ENCODE results near the gene TMEM168.
"Not testable (repeated sequence)": the region's sequence is repeated elsewhere in the genome, so short reads cannot be mapped to it uniquely, and the experiment has no call there.

TMEM168 gene, protein sequence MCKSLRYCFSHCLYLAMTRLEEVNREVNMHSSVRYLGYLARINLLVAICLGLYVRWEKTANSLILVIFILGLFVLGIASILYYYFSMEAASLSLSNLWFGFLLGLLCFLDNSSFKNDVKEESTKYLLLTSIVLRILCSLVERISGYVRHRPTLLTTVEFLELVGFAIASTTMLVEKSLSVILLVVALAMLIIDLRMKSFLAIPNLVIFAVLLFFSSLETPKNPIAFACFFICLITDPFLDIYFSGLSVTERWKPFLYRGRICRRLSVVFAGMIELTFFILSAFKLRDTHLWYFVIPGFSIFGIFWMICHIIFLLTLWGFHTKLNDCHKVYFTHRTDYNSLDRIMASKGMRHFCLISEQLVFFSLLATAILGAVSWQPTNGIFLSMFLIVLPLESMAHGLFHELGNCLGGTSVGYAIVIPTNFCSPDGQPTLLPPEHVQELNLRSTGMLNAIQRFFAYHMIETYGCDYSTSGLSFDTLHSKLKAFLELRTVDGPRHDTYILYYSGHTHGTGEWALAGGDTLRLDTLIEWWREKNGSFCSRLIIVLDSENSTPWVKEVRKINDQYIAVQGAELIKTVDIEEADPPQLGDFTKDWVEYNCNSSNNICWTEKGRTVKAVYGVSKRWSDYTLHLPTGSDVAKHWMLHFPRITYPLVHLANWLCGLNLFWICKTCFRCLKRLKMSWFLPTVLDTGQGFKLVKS

DNA sequence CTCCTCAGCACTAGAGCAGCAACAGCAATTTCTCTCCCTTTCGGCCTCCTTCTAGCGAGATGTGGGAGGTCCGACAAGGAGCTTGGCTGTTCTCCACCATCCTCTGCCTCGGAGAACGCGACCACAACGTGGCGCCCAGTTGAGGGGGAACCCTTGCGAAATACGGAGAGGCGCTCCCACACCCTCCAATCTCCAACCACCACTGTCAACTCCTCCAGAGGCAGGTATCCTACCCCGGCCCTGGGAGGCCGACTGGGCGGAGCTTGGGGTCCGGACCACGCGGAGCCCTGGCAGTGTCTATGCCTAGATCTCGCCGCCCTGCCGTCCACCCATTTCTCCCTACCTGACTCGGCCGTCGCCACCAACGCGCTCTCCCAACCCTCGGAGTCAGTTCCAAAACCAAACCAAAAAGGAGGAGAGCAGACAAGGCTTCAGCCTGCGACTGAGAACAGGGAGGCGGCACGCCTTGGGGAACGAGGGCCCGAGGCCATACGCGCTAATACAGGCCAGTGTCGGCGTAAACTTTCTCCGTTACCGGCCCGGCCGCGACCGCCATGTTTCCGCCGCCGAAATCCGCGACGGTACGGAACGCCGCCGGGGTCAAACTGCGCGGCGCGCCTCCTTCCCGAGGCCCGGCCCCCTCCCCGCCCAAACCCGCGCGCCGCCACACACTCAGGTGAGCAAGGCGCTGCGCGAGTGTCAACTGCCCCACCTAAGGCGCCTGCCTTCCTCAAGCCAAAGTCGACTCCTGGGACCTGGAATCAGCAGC is at the start of gene TMEM168:
Gene TMEM168, minus strand, starts transcription at position 577 of the 769 bp plus-strand sequence. CDS start 5,568 bp downstream, outside the sequence.
- DNase-seq (ENCODE audit: low spot score) = peak; percentile 65

DNA sequence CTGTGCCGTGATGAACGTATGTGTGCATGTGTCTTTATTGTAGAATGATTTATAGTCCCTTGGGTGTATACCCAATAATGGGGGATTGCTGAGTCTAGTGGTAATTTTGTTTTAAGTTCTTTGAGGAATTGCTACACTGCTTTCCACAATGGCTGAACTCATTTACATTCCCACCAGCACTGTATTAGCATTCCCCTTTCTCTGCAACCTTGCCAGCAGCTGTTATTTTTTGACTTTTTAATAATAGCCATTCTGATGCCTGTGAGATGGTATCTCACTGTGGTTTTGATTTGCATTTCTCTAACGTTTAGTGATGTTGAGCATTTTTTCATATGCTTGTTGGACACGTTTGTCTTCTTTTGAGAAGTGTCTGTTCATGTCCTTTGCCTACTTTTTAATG is 45.7 kb upstream of the TMEM168 start:
- not testable (repeated sequence) for DNase-seq (ENCODE audit: low spot score)

DNA sequence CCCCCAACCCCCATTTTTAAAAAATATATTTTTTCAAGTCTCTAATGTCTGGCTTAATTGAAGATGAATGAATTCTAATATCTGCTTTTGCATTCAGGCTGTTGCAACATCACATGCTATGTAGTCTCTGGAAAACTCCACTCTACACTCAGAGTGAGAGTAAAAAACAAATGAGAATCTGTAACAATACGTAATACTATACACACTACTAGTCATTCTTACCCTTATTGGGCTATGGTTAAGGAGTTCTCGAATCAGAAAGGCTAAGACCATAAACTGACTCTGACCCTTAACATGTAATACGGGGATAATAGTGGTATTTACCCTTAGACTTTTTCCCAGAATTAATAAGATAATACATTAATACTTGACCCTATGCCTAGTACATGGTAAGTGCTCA is 42.9 kb upstream of the TMEM168 start:
- DNase-seq (ENCODE audit: low spot score) = no peak

DNA sequence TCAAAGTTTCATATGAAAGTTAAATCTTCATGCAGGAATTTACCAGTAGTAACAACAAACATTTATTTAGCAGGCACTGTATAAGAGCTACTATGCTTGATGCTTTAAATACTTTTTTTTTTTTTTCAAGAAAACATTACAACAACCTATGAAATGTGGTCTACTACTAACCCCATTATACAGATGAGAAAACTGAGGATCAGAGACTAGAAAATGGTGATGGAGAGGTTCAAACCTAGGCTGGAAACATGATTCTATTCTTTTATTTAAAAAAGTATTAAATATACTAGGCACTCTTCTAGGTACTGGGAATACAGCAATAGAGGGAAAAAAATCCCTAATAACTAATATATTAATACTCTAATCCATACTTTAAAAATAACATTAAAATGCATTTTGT is 40.6 kb upstream of the TMEM168 start:
- DNase-seq (ENCODE audit: low spot score) = no peak

DNA sequence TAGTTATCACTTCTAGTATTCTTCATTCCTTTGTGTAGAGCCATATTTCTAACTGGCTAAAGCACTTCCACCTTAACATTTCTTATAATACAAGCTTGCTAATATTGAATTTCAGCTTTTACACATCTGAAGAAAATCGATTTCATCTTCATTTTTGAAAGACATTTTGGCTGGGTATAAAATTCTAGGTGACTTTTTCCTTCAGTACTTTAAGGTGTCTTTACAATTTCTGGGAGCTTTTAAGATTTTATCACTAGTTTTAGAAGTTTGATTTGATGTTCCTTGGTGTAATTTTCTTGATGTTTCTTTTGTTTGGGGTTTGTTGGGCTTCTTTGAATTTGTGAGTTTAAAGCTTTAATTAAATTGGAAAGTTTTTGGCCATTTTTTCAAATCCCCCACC is 38.5 kb upstream of the TMEM168 start:
- no peak for DNase-seq (ENCODE audit: low spot score)

DNA sequence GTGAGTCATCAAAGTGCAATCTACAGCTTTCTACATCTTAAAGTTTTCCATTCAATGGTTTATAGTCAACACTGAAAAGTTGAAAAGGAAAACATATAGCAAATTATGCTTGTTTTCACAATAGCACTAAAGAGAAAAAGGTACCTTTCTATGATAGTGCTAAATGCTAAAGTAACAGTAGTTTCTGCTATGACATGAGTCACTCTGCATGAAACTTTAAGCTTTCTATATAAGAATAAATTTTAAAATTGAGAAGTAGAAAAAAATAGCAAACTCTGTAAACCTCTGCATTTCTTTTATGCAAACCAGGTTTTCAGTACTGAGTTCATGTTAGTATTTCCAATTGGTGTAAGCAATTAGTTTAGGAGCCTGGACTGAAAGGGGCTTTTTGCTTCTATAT is 31.2 kb upstream of the TMEM168 start:
- DNase-seq (ENCODE audit: low spot score) = no peak

DNA sequence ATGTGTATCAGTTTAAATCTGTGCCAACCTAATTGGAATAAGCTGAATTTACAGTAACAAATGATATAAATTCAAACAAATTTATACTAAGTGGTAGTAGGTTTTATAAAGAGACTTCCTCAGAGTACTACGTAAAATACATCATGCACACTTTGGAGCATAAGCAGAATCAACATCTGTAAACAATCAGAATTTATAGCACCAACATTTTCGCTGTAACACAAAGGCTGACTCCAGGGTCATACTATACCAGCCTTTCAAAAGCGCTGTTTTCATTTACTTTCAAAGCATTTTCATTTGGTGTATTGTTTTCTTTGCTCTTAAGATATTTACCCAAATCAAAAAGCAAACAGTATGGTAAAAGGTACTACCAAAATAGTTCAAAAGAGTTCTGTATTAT is 29.3 kb upstream of the TMEM168 start:
- no peak for DNase-seq (ENCODE audit: low spot score)

DNA sequence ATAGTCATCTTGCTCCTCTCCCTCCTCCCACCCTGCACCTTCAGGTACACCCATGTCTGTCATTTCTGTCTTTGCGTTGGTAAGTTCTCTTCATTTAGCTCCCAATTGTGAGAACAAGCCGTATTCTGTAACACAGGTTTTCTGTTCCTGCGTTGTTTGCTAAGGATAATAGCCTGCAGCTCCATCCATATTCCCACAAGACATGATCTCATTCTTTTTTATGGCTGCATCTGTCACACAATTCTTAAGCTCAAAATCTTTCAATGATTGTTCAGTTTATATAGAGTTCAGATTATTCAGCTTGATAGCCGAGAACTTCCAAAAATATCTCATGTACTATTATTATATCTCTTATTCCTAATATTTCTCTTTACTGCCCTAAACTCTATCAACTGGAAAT is 16.0 kb upstream of the TMEM168 start:
- DNase-seq (ENCODE audit: low spot score) = no peak

DNA sequence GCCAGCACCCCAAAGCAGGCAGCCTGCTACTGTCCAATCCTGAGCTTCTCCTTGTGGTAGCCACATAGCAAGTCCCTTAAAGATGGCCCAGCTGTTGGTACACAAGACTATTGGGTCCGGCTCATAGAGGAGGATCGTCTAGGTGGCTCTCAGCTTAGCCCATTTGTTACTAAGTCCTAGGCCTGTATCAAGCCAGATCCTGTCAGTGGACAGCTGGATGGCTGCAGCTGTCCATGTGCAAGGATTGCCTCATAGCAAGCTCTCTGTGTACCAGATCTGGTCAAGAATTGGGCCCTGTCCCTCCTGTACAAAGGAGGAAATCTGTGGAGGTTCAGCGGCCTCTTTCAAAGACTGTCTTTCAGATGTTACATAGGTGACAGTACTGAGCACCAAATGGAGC is 12.2 kb upstream of the TMEM168 start:
- no peak for DNase-seq (ENCODE audit: low spot score)

DNA sequence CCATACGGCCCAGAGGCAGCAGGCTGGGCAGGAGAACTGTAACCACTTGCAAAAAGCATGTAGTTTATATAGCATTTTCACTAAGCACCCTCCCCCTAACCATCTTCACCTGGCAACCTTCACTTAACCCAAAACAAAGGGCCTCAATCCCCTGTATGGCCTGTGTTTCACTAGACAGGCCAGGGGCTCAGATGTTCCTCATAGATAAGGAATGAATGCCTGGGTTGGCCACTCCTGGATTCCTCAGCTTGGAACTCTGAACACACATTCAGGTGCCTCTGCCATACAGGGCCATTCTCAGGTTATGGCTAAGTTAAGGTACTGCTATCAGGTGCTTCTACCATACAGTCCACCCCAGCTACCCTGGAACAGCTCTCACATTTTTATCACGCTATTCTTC is 10.3 kb upstream of the TMEM168 start:
- no peak for DNase-seq (ENCODE audit: low spot score)

DNA sequence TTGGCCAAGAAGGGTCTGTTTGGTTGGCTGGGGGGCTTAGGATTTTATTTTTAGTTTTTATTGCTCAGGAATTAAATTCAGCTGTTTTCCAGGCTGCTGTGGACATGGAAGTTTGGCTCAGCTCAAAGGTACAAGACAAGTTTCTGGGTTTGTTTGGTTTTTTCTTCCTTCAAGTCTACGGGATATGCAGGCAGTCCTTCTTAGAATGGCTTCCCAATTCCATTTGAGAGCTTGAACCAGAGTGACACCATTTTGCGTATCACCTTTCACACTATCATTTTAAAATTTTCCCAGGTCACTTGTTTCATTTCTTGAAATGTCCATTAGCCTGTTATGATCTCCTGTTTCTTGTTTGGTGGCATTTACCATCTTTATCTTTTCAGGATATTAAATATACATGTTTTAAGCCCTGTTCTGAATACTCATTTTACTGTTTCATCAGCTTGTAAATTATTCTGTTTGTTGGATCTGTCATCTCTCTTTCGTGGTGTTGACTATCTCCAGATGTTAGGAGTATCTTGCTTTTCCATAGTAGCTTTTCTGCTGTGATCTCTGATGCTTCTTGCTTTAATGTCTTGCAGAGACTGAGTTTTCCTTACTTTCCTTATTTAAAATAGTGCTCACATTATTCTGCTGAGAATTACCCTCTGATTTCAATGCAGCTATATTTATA is 9.4 kb upstream of the TMEM168 start:
- no peak for DNase-seq (ENCODE audit: low spot score)

DNA sequence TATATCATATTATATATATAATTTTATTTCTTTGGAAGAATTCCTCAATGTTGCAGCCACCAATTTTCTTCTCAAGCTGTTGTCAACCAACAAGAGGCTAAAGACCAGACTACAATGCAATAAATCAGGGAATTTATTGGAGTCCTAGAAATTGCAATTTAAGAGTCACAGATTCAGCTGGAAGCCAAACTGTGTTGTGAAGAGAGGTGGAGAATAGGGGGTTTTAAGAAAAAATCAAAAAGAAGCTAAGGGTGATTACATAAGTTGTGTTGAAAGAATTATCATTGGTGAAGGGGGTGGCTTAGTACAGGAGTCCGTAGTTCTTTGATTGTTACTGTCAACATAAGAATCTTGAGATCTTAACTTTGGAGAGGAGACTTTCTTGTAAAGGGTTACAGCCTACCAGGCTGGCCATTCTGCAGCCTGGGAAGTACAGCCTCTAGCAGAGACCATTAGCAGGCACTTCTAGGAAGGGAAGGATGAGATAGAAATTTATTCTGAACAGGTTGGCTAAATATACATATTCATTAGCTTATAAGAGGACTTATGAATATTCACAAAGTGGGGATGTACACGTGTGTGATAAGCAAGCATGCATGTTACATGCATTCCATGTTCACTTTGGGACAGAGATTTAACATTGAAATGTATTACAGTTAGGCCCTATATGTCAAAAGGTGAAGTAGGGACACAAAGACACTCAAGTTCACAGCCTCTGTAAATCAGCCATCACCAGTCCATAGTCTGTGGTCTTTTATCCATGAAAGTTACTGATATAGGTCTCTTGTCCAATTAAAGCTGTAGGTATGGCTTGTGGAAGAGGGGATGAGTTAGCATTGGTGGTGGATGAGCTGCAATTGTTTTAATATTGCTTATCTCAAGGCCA is 8.3 kb upstream of the TMEM168 start:
- DNase-seq (ENCODE audit: low spot score) = no peak

DNA sequence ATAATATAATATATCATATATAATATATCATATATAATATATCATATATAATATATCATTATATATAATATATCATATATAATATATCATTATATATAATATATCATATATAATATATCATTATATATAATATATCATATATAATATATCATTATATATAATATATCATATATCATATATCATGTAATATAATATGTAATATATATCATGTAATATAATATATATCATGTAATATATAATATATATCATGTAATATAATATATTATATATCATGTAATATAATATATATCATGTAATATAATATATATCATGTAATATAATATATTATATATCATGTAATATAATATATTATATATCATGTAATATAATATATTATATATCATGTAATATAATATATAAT is 6.4 kb upstream of the TMEM168 start:
- DNase-seq (ENCODE audit: low spot score) = not testable (repeated sequence)

DNA sequence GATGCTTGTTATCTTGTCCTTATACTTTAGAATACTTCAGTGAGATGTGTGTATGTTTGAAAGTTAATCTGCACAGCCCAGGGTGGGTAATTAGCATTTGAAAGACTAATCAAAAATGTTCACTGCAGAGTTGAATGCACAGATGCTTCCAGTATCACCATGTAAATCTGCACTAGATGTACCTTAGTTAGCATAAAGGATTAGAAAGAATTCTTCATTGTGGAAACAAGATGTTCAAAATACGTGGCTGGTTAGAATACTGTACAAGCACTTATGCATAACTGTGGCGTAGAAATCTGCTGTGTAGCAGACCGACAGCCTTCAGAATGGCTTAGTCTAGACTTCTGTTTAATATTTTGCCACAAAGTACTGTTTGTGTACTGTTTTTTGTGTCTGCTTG is 2.2 kb upstream of the TMEM168 start:
- DNase-seq (ENCODE audit: low spot score) = no peak

DNA sequence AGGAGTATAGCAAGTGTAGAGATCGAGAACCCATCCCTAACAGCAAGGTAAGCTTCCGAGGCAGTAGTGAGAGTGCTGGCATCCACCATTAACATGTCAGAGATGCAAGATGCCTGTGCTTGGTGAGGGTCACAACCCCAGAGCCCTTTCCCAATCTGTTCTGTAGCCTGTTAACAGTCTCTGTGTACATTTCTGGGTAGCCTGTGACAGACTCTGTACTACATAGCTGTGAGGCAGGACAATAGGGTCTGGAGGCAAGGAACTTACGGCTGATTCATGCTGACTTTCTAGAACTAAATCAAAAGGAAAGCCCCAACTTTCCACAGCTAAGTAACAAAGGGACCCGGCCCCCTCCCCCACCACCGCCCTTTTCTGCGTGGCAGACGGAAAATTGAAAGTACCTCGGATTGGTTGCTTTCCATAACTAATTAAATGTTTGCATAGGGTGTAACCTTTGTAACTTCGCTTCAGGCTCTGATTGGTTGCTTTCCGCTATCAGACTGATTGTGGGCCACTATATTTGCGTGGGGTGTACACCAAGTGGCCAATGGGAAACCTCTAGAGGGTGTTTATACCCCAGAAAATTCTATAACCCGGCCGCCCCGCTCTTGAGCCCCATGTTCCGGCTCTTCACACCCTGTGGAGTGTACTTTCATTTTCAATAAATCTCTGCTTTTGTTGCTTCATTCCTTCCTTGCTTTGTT is 1.4 kb upstream of the TMEM168 start:
- no peak for DNase-seq (ENCODE audit: low spot score)

DNA sequence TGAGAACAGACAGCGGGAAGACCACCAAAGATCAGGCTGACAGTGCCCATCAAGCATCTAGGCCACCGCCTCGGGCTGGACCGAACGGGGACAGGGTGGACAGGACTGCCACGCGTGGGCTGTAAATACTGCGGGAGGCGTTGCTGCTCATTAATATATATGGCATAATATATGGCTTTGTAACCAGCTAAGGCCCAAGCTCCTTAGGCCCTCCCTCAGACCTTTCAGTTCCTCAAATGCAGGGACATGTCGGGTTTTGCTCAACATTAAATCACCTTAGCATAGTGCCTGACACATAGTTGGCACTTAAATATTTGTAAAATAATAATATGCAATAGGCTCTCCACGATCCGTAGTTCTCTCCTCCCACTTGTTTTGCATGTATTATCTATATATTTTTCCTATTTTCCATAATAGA is 402 bp upstream of the TMEM168 start:
- no peak for DNase-seq (ENCODE audit: low spot score)

DNA sequence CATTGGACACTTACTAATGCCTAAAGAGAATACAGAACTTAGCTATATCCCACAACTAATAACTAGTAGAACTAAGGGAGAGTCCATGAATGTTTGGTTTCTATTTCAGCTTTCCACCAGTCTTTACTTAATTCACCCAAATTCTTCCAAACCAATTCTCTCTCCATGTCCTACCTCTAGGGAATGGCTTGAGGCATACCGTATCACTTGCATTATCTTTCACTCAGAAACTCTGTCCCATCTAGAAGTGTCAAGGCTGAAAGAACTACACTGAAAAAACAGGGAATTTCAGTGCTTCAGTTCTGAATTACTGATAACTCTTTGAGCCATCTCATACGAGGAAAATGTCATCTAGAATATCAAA is 758 bp downstream of the TMEM168 start:
- no peak for DNase-seq (ENCODE audit: low spot score)

DNA sequence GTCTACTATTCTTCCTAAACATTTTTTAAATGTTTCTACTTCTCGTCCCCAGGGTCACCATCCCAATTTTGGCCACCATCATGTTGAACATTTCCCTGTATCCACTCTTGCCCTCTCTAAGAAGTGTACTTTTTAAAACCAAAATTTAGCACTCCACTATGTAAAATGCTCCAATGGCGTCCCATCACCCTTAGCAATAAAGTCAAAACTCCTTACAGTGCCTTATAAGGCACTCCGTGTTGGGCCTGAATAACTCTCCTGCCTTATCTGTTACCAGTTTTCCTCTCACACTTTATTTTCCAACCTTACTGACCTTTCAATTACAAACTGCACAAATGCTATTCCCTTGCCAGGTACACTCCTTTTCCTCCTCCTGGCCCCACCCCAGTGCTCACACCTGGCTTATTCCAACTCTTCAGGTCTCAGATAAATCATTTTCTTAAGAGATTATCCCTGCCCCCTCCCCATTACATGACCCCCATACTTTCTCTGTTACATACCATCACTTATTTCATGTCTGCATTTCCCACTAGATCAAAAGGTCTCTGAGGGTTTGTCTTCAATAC is 1.3 kb downstream of the TMEM168 start:
- DNase-seq (ENCODE audit: low spot score) = no peak

DNA sequence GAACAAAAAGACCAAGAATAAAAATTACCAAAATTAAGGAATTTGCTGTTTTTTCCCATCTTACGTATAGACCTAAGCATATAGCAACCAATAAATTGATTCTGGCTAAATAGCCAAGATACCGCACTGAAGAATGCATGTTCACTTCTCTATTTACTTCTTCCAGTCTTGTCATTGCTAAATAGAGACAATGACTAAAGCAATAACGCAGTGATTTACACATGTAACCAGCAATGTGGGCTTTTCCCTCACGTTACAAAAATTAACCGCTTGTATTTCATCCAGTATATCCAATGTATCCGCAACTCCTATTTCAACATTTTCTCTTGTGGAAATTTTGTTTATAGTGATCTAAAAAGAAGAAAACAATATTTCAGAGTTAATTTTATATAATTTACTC is 5.6 kb downstream of the TMEM168 start:
- DNase-seq (ENCODE audit: low spot score) = no peak

DNA sequence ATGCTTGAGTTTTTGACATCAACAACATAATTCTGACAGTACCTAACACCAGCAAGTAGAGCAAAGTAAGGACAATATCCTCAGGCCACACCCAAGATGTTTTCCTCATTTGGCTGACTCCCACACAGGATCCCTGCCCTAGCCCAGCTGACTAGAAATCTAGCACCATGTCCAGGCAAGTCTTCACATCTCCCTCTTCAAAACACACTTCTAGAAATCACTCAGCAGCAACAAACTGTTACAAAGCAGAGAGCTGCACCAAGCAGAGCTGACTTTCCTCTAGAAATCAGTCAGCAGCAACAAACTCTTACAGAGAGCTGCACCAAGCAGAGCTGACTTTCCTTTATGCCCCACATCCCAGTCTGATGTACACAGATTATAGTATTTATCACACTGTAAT is 7.7 kb downstream of the TMEM168 start:
- DNase-seq (ENCODE audit: low spot score) = no peak
